ENCODE data around the gene PPARD.

Gene PPARD

DNA sequence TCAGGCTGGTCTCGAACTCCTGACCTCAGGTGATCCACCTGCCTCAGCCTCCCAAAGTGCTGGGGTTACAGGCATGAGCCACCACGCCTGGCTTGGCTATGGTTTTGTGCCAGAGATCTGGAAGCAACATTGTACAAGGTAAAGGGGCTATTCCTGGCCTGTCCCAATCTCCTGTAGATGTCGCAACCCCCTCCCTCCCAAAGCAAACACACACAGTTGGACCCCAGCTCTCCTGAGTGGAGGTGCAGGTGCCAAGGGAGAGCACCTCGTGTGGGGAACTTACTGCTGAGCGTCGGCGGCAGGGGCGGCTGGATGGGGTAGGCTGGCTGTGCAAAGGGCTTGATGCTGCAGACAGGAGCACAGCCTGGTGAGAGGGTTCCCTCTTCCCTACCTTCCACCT lies 134.7 kb downstream of the PPARD start:
- H3K9me3 Mint-ChIP-seq (ENCODE audit: low read depth), result no peaks in the 10 kb centered on the region
- no peaks in the 10 kb centered on the region for H3K27me3 Mint-ChIP-seq
- peaks cover 3% of the 10 kb centered on the region for H3K4me1 Mint-ChIP-seq (ENCODE audit: low read depth)
- H3K4me3 Mint-ChIP-seq, result no peak overlapping the region
- H3K27ac Mint-ChIP-seq, result no peak overlapping the region
- no peaks in the 10 kb centered on the region for H3K36me3 Mint-ChIP-seq

Measured in activated naive CD8-positive, alpha-beta T cell (primary cell).